K562 treated with DMSO at 1 percent for 4 hours (cell line): Measurements from ENCODE around the gene GGA3. TPM values are rescaled to one million over a fixed set of nuclear protein-coding genes. Genes with fewer than 3 reads are reported as not detected.

Source experiments
- total RNA-seq: library from RNA; unstranded; fragments of 300-600 nt; gene quantifications from 2 replicates; pipeline ENCODE4 v1.2.3, GENCODE V29; 2022; ENCODE audit not compliant: insufficient read depth

Gene GGA3, protein sequence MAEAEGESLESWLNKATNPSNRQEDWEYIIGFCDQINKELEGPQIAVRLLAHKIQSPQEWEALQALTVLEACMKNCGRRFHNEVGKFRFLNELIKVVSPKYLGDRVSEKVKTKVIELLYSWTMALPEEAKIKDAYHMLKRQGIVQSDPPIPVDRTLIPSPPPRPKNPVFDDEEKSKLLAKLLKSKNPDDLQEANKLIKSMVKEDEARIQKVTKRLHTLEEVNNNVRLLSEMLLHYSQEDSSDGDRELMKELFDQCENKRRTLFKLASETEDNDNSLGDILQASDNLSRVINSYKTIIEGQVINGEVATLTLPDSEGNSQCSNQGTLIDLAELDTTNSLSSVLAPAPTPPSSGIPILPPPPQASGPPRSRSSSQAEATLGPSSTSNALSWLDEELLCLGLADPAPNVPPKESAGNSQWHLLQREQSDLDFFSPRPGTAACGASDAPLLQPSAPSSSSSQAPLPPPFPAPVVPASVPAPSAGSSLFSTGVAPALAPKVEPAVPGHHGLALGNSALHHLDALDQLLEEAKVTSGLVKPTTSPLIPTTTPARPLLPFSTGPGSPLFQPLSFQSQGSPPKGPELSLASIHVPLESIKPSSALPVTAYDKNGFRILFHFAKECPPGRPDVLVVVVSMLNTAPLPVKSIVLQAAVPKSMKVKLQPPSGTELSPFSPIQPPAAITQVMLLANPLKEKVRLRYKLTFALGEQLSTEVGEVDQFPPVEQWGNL
- 39.6 and 59.9 TPM in 2 replicates for total RNA-seq

DNA sequence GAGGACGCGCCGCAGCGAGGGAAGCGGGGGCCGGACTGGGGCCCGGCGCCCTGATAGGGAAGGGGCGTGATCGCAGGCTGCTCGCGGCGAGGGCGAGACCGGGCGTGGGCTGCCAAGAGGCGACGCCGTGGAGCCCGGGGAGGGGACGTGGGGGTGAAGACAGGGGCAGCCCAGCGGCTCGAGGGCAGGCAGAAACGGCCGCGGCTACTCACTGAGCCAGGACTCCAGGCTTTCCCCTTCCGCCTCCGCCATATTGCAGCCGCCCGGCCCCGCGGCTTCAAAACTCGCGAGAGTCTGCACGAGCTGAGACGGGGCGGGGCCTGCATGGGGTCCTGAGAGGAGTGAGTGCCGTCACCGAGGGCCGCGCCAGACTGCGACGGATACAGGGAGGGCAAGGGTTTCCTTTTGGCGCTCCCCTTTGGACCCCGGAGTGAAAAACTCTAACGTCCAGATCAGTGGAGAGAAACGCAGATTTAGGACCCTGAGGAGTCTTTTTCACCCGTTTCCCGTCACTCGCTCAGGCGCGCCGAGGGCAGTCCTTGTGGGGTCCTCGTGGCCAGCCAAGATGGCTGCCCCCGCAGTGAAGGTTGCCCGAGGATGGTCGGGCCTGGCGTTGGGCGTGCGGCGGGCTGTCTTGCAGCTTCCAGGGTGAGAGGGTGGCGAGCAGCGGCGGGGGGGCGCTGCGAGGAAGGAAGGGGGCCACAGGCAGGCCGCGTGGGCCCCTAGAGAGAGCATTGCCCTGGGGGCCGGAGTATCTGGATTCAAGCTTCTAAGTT, at the start of gene GGA3, which contains the start of gene MRPS7:
Gene GGA3, minus strand, starts transcription at position 271 of the 776 bp plus-strand sequence. Its CDS starts 19 bp downstream, at position 252.
Gene MRPS7, plus strand, starts transcription at position 544 of the 776 bp plus-strand sequence. Its CDS starts 22 bp downstream, at position 566.

DNA sequence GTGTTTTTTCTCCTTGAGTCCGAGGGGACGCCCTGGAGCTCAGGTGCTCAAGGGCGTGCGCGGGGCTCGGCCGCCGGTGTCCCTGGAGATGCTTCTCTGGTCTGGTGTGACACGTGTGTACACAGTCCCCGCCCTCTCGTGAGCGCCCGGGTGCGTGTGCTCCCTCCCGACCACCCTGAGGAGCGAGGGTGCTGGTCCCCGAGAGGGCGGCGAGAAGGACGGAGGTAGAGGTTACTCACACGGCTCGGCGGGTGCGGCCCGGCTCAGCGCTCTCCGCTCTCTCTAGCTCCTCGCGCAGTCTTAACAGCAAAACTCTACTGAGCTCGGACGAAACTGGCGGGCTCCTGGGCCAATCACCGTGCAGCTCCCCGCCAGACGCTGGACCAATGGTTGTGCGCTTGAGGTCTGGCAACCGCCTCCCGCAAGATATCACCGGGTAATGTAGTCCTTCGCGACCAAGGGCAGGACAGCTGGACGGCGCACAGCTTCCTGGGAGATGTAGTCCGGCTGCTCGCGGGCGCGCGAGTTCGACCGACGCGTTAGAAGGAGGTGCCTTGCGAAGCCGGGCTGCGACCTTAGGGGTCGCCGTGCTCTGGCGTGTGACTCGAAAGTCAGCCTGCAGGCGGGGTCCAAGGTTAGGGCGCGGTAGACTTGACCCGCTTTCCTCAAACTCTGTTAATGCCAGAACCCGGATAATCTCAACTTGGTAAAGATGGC, 27.9 kb upstream of the GGA3 start, which contains the start of gene SLC25A19:
Gene SLC25A19, minus strand, starts transcription at position 319 of the 717 bp plus-strand sequence. CDS start 2,669 bp downstream, outside the sequence.

GRCh38 chr17:75270966-75271232, 9.5 kb upstream of the GGA3 start, which contains the start of gene MIF4GD:
TSS of gene MIF4GD (minus strand) at chr17:75271231. CDS start at chr17:75270195, 1,036 bp downstream.

GRCh38 chr17:75205037-75205792, 56.2 kb downstream of the GGA3 start, which contains the start of gene NUP85:
TSS of gene NUP85 (plus strand) at chr17:75205679. CDS start at chr17:75205762, 83 bp downstream.

Other genes starting within 250 kb of the GGA3 start
- gene MRPL58, start 248.9 kb downstream of the GGA3 start, total RNA-seq: 54.4 and 62.3 TPM in 2 replicates
- gene ATP5PD, start 214.6 kb downstream of the GGA3 start, total RNA-seq: 428 and 454 TPM in 2 replicates
- gene KCTD2, start 214.4 kb downstream of the GGA3 start, total RNA-seq: 27.3 and 29.3 TPM in 2 replicates
- gene SLC16A5, start 173.7 kb downstream of the GGA3 start, total RNA-seq: 2.7 and 7.1 TPM in 2 replicates
- gene ARMC7, start 151.6 kb downstream of the GGA3 start, total RNA-seq: 26.8 and 34.7 TPM in 2 replicates
- gene NT5C, start 129.9 kb downstream of the GGA3 start, total RNA-seq: 52.2 and 76.2 TPM in 2 replicates
- 93.6 and 108 TPM in 2 replicates for gene JPT1, start 107.1 kb downstream of the GGA3 start, total RNA-seq
- 141 and 150 TPM in 2 replicates for gene SUMO2, start 78.6 kb downstream of the GGA3 start, total RNA-seq
- 51.6 and 61.5 TPM in 2 replicates for gene NUP85, start 55.9 kb downstream of the GGA3 start, total RNA-seq
- 55.5 and 57.3 TPM in 2 replicates for gene MRPS7, start 273 bp upstream of the GGA3 start, total RNA-seq
- 48.9 and 50.6 TPM in 2 replicates for gene MIF4GD, start 9.6 kb upstream of the GGA3 start, total RNA-seq
- 34.1 and 39.9 TPM in 2 replicates for gene SLC25A19, start 27.8 kb upstream of the GGA3 start, total RNA-seq
- gene GRB2, start 144.1 kb upstream of the GGA3 start, total RNA-seq: 96.5 and 102 TPM in 2 replicates
- gene TMEM94, start 195.0 kb upstream of the GGA3 start, total RNA-seq: 20.6 and 46.7 TPM in 2 replicates